GM18951 (cell line): ENCODE results near the gene ZNF76.

Experiments used
- POLR2A ChIP-seq: IDR thresholded peaks from 4 replicates; pipeline ENCODE4 v1.6.1; 2011; ENCODE audit warnings: mild to moderate bottlenecking; ENCODE audit not compliant: insufficient read length, insufficient read depth; ENCODE audit errors: extremely low read depth
- in situ Hi-C: fragments of 300-500 bp; cut with MboI; formaldehyde crosslinking; loops from one replicate; pipeline ENCODE4 v1.12.0; 2022; ENCODE audit warnings: low sequenced_read_pairs, mixed read lengths, inconsistent platforms; ENCODE audit not compliant: unreplicated experiment

The ZNF76 gene

GRCh38 chr6:35265523-35265922 lies 6.0 kb downstream of the ZNF76 start:
- no peak for TF ChIP-seq POLR2A
- in situ Hi-C loops, result no loop called here

DNA sequence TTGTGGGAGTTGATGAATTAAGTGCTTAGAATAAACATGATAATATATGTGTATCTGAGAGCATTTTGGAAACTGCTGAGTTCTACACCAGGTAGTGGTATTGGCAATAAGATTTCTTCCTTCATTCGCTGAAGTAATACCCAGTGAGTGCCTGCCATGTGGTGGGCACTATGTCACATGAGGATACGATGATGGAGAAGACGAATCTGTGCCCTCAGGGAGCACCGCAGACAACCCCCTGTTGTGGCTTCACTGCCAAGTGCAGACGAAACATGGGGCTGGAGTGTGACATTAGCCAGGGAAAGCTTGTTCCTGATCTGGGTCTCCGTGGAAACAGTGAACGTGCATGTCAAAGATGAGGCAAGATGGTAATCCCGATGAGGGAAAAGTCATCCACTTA lies 7.9 kb downstream of the ZNF76 start:
- no peak for TF ChIP-seq POLR2A
- in situ Hi-C loops, result no loop called here

DNA sequence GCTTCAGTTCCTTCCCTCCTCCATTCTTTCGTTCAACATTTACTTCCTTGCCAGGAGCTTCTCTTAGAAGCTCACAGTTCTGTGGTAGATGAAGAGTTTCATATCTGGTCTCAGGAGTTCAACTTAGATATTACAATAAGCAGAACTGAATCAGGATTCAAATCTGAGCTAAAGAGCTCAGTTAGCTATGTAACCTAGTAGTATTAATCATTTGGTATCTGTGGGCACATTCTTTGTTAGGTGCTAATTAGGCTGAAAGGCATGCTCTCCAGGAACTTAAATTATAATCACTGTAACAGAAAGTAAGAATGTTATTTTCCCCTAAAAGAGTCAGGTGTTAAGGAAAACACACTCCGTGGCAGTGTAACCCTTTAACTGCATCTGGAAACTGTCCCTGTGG lies 8.4 kb downstream of the ZNF76 start:
- in situ Hi-C loops, result no loop called here
- no peak for TF ChIP-seq POLR2A

DNA sequence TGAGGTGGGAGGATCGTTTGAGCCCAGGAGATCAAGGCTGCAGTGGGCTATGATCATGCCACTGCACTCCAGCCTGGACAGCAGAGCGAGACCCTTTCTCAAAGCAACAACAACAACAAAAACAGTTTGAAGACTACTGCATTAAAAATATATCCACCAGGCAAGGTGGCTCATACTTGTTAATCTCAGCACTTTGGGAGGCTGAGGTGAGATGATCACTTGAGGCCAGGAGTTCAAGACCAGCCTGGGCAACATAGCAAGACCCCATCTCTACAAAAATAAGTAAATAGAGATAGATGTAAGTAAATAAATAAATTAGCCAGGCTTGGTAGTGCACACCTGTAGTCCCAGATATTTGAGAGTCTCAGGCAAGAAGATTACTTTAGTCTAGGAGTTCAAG lies 12.5 kb downstream of the ZNF76 start:
- in situ Hi-C loops, result no loop called here
- no peak for TF ChIP-seq POLR2A

DNA sequence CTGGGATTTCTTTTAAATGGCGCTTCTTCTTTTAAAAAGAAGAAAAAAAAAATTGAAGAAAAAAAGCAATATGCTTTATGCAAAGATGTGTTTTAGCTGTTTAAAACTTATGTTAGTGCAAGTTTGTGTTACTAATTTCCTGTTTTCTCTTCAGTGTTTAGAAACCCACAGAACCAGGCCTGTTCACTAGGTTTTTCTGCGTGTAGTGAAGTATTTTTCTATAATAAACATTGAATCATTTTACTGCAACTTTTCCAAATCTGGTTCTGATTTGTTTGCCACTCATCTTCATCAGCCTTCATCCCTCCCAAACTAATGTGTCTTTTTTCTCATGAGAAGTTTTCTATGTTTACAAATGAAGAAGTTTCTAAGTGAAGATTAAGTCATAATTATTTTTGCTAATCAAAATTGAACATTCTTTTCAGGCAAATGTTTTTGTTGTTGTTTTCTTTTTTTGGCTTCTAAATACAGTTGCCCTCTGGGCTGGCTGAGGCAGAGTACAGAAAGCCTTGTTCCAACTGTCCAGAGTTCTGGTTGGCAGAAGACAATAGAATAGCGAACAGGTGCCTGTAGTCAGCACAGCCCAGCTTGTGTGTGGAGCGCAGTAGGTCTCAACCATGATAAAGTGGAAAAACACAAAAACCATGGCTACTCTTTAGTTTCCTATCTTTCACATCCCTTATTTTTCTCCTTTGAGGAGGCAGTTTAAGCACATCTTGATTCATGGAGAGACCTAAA lies 14.5 kb downstream of the ZNF76 start:
- in situ Hi-C loops, result no loop called here
- no peak for TF ChIP-seq POLR2A

GRCh38 chr6:35275744-35276260 lies 16.3 kb downstream of the ZNF76 start:
- TF ChIP-seq POLR2A, result no peak
- in situ Hi-C loops, result no loop called here

DNA sequence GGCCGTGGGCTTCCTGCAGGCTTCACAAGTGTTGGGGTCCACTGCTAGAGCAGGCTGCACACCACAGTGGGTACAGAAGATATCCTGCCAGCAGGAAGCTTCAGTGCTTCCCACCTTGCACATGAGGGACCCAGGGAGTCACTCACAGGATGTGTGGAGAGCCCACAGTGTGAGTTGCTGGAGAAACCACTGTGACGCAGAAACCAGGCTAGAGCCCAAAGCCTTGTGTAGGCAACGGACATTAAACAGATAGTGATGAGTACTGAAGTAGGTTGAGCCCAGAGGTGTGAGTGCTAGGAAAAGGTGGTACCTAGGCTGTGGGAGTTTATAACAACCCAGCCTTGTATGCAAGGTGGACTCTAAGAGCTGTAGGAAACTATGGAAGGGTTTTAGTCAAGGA lies 19.2 kb downstream of the ZNF76 start:
- in situ Hi-C loops, result no loop called here
- TF ChIP-seq POLR2A, result no peak

DNA sequence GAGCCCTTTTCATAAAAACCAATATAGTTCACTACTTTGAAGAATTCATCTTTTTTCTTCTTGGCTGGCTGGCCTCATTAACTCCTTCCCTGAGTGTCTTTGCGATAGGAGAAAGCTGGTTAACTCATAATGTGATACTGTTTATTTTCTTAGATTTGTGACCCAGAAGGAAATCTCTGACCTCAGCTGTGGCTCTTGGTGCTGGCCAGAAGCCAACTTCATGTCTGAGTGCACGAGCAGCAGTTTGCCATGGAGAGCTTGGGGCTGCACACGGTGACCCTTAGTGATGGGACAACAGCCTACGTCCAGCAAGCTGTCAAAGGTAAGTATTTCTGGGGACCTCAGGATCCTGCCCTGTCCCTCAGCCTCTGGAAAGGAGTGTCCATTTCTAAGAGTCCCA lies 21.4 kb downstream of the ZNF76 start:
- no peak for TF ChIP-seq POLR2A
- in situ Hi-C loops, result no loop called here

DNA sequence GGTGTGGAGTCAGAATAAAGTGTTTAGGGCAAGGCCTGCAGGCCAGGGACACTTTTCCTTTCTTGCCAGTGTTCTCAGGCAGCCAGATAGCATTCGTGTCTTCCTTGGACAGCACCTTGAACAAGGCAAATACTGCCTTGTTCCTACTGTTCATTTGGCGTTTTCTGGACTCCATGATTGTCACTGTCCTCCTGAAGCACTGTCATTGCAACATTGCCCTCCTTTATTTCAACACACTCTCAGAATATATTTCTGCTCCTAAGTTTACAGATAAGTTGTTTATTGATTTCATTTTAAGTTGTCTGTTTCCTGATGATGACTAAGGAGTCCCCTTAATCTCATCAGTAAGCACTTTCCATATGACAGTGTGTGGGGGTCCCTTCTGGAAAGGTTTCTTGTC lies 22.9 kb downstream of the ZNF76 start:
- no peak for TF ChIP-seq POLR2A
- in situ Hi-C loops, result no loop called here

DNA sequence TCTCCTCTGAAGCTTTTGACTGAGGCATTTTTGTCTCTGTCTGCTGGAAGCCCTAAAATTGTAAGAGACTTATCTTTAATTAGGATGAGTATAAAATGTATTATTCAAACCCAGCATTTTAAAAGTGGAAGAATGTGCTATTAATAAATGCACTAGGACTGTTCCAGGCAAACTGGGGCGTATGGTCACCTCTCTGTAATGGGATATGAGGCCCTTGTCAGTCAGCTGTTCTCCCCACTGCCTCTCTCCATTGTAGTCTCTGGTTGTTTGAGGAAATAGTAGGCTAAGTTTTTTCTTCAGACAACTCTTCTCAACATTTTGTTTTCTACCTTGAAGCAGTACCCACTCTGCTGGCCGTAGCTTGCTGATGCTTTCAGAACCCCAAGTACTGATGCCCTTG lies 23.8 kb downstream of the ZNF76 start:
- in situ Hi-C loops, result no loop called here
- TF ChIP-seq POLR2A, result no peak

- no peak for TF ChIP-seq POLR2A
- in situ Hi-C loops, result no loop called here
Observed at GRCh38 chr6:35287671-35288396, 28.3 kb downstream of the ZNF76 start.

DNA sequence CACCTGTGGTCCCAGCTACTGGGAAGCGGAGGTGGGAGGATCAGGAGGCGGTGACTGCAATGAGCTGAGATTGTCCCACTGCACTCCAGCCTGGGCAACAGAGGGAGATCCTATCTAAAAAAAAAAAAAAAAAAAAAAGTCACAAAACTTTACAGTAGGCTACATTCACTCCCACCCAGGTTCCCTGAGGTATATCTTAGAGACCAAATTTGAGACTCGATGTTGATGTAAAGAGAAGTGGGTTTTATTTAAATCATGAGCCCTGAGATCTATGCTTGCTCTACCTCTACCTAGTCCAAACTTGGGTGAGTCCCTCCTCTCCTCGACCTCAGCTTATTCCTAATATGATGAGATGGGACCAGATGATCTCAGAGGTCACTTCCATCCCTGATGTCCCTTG lies 29.3 kb downstream of the ZNF76 start:
- in situ Hi-C loops, result no loop called here
- TF ChIP-seq POLR2A, result no peak

DNA sequence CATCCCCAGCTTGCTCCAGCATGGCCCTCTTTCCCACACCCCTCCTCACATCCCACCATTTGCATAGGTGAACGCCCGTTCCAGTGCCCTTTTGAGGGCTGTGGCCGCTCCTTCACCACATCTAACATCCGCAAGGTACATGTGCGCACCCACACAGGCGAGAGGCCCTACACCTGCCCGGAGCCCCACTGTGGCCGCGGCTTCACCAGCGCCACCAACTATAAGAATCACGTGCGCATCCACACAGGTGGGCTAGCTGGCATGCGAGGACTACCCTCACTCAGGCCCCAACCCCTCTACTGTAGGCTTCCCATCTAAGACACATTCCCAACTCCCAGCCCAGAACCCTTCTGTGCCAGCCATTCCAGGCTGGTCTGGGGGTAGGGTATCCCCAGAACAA lies 32.0 kb downstream of the ZNF76 start:
- in situ Hi-C loops, result no loop called here
- no peak for TF ChIP-seq POLR2A

- no peak for TF ChIP-seq POLR2A
- in situ Hi-C loops, result no loop called here
Observed at GRCh38 chr6:35292494-35292893, 33.0 kb downstream of the ZNF76 start.
